SK-N-SH (cell line): ENCODE measurements around the gene NCAM1. TPM values are rescaled to one million over a fixed set of nuclear protein-coding genes. Genes with fewer than 3 reads are reported as not detected.

ENCODE experiments used
- CTCF ChIA-PET: fragments of 300-600, 350-600 bp; formaldehyde crosslinking; extraction: SDS; loops from one replicate; lab custom pipeline; 2021; lab: Yijun Ruan, JAX
- POLR2A ChIA-PET: fragments of 350-600 bp; sonication (Branson Sonifier 250); formaldehyde crosslinking; extraction: SDS; loops from one replicate; lab custom pipeline; 2020; ENCODE audit warnings: antibody characterized with exemption, inconsistent platforms; lab: Yijun Ruan, JAX
- DNase-seq: peaks from one replicate; pipeline ENCODE4 v3.0.0; 2012
- H2AFZ ChIP-seq: fragments of 200-600 bp; sonication (generic); 2 replicates; pipeline ENCODE4 v1.8.1; 2016; ENCODE audit warnings: antibody characterized with exemption, mild to moderate bottlenecking, low read depth
- H3F3A ChIP-seq: fragments of 200-600 bp; sonication (generic); replicated peaks from 2 replicates; pipeline ENCODE3; 2016; ENCODE audit warnings: antibody characterized with exemption, mild to moderate bottlenecking; ENCODE audit not compliant: insufficient read depth
- H3K27ac ChIP-seq, 2 experiments: fragments of 200-500 bp in 1 of 2; fragments of 200-600 bp in 1 of 2; sonication (Bioruptor generic) in 1 of 2; sonication (generic), shearing (Covaris generic) in 1 of 2; 2 replicates each; pipeline versions ENCODE4 v1.5.1 to v1.6.1; 2014 to 2016; ENCODE audit warnings: low read depth in 2 of 2, inconsistent platforms in 1 of 2, low read length in 1 of 2, mild to moderate bottlenecking in 1 of 2, mixed read lengths in 1 of 2
- H3K27me3 ChIP-seq: fragments of 200-600 bp; sonication (generic), shearing (Covaris generic); 2 replicates; pipeline ENCODE4 v1.6.1; 2016; ENCODE audit warnings: mixed run types; ENCODE audit not compliant: insufficient read depth
- H3K36me3 ChIP-seq, 2 experiments: fragments of 200-500 bp in 1 of 2; fragments of 200-600 bp in 1 of 2; sonication (Bioruptor generic) in 1 of 2; sonication (generic) in 1 of 2; replicated peaks in 1 of 2; 2 replicates each; pipeline versions ENCODE3 to v1.5.1; 2014 to 2016; ENCODE audit warnings: low read length in 1 of 2, mild to moderate bottlenecking in 1 of 2; ENCODE audit not compliant: insufficient read depth in 2 of 2, control insufficient read depth in 1 of 2
- H3K4me1 ChIP-seq, 2 experiments: fragments of 200-500 bp in 1 of 2; fragments of 200-600 bp in 1 of 2; sonication (Bioruptor generic) in 1 of 2; sonication (generic), shearing (Covaris generic) in 1 of 2; 2 replicates each; pipeline versions ENCODE4 v1.5.1 to v1.6.1; 2014 to 2016; ENCODE audit warnings: low read depth in 1 of 2, low read length in 1 of 2, mixed run types in 1 of 2; ENCODE audit not compliant: insufficient read depth in 2 of 2, control insufficient read depth in 1 of 2
- H3K4me2 ChIP-seq: fragments of 200-600 bp; sonication (generic), shearing (Covaris generic); 2 replicates; pipeline ENCODE4 v1.6.1; 2017; ENCODE audit warnings: mixed run types
- H3K4me3 ChIP-seq, 2 experiments: fragments of 200-500 bp in 1 of 2; fragments of 200-600 bp in 1 of 2; sonication (Bioruptor generic) in 1 of 2; sonication (generic), shearing (Covaris generic) in 1 of 2; 2 replicates each; pipeline versions ENCODE4 v1.5.1 to v1.8.1; 2014 to 2016; ENCODE audit warnings: low read depth in 2 of 2, inconsistent platforms in 1 of 2, low read length in 1 of 2, mild to moderate bottlenecking in 1 of 2, mixed read lengths in 1 of 2, moderate library complexity in 1 of 2
- H3K79me2 ChIP-seq: fragments of 200-600 bp; sonication (generic); 2 replicates; pipeline ENCODE4 v1.8.1; 2017; ENCODE audit warnings: mild to moderate bottlenecking; ENCODE audit not compliant: insufficient read depth
- H3K9ac ChIP-seq: fragments of 200-600 bp; sonication (generic); 2 replicates; pipeline ENCODE4 v1.6.1; 2017; ENCODE audit warnings: mixed run types
- H3K9me2 ChIP-seq: fragments of 200-600 bp; sonication (generic); 2 replicates; pipeline ENCODE4 v1.6.1; 2017; ENCODE audit warnings: mixed run types
- H3K9me3 ChIP-seq: fragments of 200-600 bp; sonication (generic); 2 replicates; pipeline ENCODE4 v1.6.1; 2017; ENCODE audit warnings: mixed run types, mild to moderate bottlenecking, moderate library complexity
- H4K20me1 ChIP-seq: fragments of 200-600 bp; sonication (generic); 2 replicates; pipeline ENCODE4 v1.6.1; 2017; ENCODE audit warnings: mild to moderate bottlenecking, mixed run types; ENCODE audit not compliant: insufficient read depth
- CHD2 ChIP-seq: fragments of 150-350 bp; IDR thresholded peaks from 2 replicates; pipeline ENCODE4 v1.6.1; 2018; ENCODE audit warnings: low read length; ENCODE audit not compliant: partially characterized antibody
- EP300 ChIP-seq, 2 experiments: IDR thresholded peaks; 2 replicates each; pipeline versions ENCODE4 v1.4.0 to v1.6.1; 2012; ENCODE audit warnings: borderline replicate concordance in 1 of 2, low read depth in 1 of 2, low read length in 1 of 2
- EZH2phosphoT487 ChIP-seq: fragments of 200-600 bp; sonication (generic); IDR thresholded peaks from 2 replicates; pipeline ENCODE4 v1.6.1; 2017; ENCODE audit warnings: low read depth, mixed run types, mild to moderate bottlenecking, antibody characterized with exemption, moderate library complexity, borderline replicate concordance
- FOXM1 ChIP-seq: IDR thresholded peaks from 2 replicates; pipeline ENCODE4 v1.4.0; 2012; ENCODE audit warnings: low read depth, mild to moderate bottlenecking
- GABPA ChIP-seq: IDR thresholded peaks from 2 replicates; pipeline ENCODE4 v1.4.0; 2012; ENCODE audit warnings: low read depth, mild to moderate bottlenecking
- GATA2 ChIP-seq: sonication (generic); formaldehyde crosslinking; IDR thresholded peaks from 2 replicates; pipeline ENCODE4 v1.5.0; 2020; ENCODE audit warnings: mild to moderate bottlenecking, missing genetic modification reagents
- JUND ChIP-seq: IDR thresholded peaks from 2 replicates; pipeline ENCODE4 v1.4.0; 2012
- MXI1 ChIP-seq: IDR thresholded peaks from 2 replicates; pipeline ENCODE4 v1.6.1; 2012; ENCODE audit warnings: mild to moderate bottlenecking, low read depth, low read length, improper control_type of control experiment
- RAD21 ChIP-seq: IDR thresholded peaks from 2 replicates; pipeline ENCODE4 v1.6.1; 2012; ENCODE audit warnings: mild to moderate bottlenecking, low read length
- RCOR1 ChIP-seq: fragments of 150-350 bp; IDR thresholded peaks from 2 replicates; pipeline ENCODE4 v1.6.1; 2017; ENCODE audit warnings: antibody characterized with exemption, low read length
- RXRA ChIP-seq: IDR thresholded peaks from 2 replicates; pipeline ENCODE4 v1.4.0; 2012; ENCODE audit warnings: low read depth, mild to moderate bottlenecking, borderline replicate concordance
- YY1 ChIP-seq: IDR thresholded peaks from 2 replicates; pipeline ENCODE4 v1.4.0; 2012; ENCODE audit warnings: low read depth, mild to moderate bottlenecking
- ZBTB33 ChIP-seq: IDR thresholded peaks from 2 replicates; pipeline ENCODE4 v1.4.0; 2012; ENCODE audit warnings: low read depth, borderline replicate concordance
- WGBS: methylation state at CpG from one replicate; pipeline ENCODE4 v1.1.6; 2017; ENCODE audit warnings: low lambda C conversion rate; 5-methylcytosine and 5-hydroxymethylcytosine counted together
- polyA plus RNA-seq, 3 experiments: library from polyadenylated mRNA; depleted of rRNA; stranded (reverse); fragments of >200 nt; gene quantifications; 2 replicates each; pipeline ENCODE4 v1.2.3, GENCODE V29; 2012
- TF ChIP-seq, protein P1 (sequence below): fragments of 200-600 bp; sonication (generic); IDR thresholded peaks from 2 replicates; pipeline ENCODE4 v1.6.1; 2017; ENCODE audit warnings: antibody characterized with exemption, mild to moderate bottlenecking, moderate library complexity
- TF ChIP-seq, protein P2 (sequence below): fragments of 150-350 bp; IDR thresholded peaks from 2 replicates; pipeline ENCODE4 v1.6.1; 2017; ENCODE audit warnings: antibody characterized with exemption, low read length, low read depth, borderline replicate concordance
- TF ChIP-seq, protein P3 (sequence below): IDR thresholded peaks from 2 replicates; pipeline ENCODE4 v1.6.1; 2012; ENCODE audit warnings: mild to moderate bottlenecking, low read depth, low read length, moderate library complexity

Gene NCAM1
- polyA plus RNA-seq, 1 of the 3 experiments (the other 2 are of a cell fraction), result 19.4 TPM

- H4K20me1 ChIP-seq, result no peaks in the 10 kb centered on the region
- H3K27me3 ChIP-seq, result no peaks in the 10 kb centered on the region
- H3F3A ChIP-seq, result no peaks in the 10 kb centered on the region
- no peak for TF ChIP-seq RCOR1
- TF ChIP-seq RAD21, result 0 out of 2 replicates have a peak, but pooled peaks have one; percentile 2
- TF ChIP-seq, all 33 proteins: peak for 1
- ChIA-PET CTCF (interaction anchor here (1.3 kb wide), 1 partner anchor 117 kb away, joined by 4 read pairs; no protein-coding TSS in a partner anchor), POLR2A (no interaction called here)
- no peaks in the 10 kb centered on the region for H3K36me3 ChIP-seq
- DNase-seq, result no peak
- H3K4me3 ChIP-seq, result no peak overlapping the region
- H3K4me2 ChIP-seq, result no peak overlapping the region
- H3K9me3 ChIP-seq, result no peaks in the 10 kb centered on the region
- H3K9ac ChIP-seq, result no peak overlapping the region
- peaks cover 6 to 48% of the 10 kb centered on the region in 2 experiments; a peak in 2 of 4 replicates for H3K4me1 ChIP-seq
- H3K27ac ChIP-seq, result peak overlapping the region in 1 of 2 experiments; percentile 86; a peak in 2 of 4 replicates
- WGBS, result 75% methylated on average over 3 of the region's 3 CpGs
- no peaks in the 10 kb centered on the region for H3K79me2 ChIP-seq
- H2AFZ ChIP-seq, result no peak overlapping the region
- no peaks in the 10 kb centered on the region for H3K9me2 ChIP-seq
These were observed 36.7 kb downstream of the NCAM1 start for GRCh38 chr11:112997857-112998466.

- Histone ChIP-seq H2AFZ (no peak overlapping the region), H3F3A (no peaks in the 10 kb centered on the region), H3K9me2 (no peaks in the 10 kb centered on the region), H3K36me3 (no peaks in the 10 kb centered on the region), H3K79me2 (no peaks in the 10 kb centered on the region), H3K9ac (no peak overlapping the region), H3K4me3 (no peak overlapping the region), H3K27ac (peak overlapping the region in 1 of 2 experiments; percentile 86; a peak in 2 of 4 replicates), H3K4me2 (no peak overlapping the region), H3K9me3 (no peaks in the 10 kb centered on the region), H3K27me3 (no peaks in the 10 kb centered on the region), H4K20me1 (no peaks in the 10 kb centered on the region), H3K4me1 (peaks cover 6 to 48% of the 10 kb centered on the region in 2 experiments; a peak in 2 of 4 replicates)
- WGBS, result 39% methylated on average over 2 of the region's 2 CpGs
- ChIA-PET POLR2A (no interaction called here), CTCF (interaction anchor here (1.0 to 1.6 kb wide), 5 partner anchors 15 to 411 kb away, joined by 3 to 6 read pairs (median 5); no protein-coding TSS in a partner anchor)
- DNase-seq, result peak; percentile 30
- TF ChIP-seq MXI1 (peak; percentile 49; the same call in 1 of the 2 replicates), FOXM1 (no peak), CHD2 (no peak), RXRA (no peak), EZH2phosphoT487 (no peak), EP300 (IDR thresholded peaks at IDR 0.05; ENCODE audit: borderline replicate concordance in 1 of 2, low read depth in 1 of 2, low read length in 1 of 2) (peak in 1 of 2 experiments; percentile 87; a peak in 2 of 4 replicates), JUND (no peak), ZBTB33 (no peak), GATA2 (no peak), RCOR1 (peak; percentile 55; the same call in 1 of the 2 replicates), YY1 (no peak), GABPA (no peak)
- TF ChIP-seq, protein P1, sequence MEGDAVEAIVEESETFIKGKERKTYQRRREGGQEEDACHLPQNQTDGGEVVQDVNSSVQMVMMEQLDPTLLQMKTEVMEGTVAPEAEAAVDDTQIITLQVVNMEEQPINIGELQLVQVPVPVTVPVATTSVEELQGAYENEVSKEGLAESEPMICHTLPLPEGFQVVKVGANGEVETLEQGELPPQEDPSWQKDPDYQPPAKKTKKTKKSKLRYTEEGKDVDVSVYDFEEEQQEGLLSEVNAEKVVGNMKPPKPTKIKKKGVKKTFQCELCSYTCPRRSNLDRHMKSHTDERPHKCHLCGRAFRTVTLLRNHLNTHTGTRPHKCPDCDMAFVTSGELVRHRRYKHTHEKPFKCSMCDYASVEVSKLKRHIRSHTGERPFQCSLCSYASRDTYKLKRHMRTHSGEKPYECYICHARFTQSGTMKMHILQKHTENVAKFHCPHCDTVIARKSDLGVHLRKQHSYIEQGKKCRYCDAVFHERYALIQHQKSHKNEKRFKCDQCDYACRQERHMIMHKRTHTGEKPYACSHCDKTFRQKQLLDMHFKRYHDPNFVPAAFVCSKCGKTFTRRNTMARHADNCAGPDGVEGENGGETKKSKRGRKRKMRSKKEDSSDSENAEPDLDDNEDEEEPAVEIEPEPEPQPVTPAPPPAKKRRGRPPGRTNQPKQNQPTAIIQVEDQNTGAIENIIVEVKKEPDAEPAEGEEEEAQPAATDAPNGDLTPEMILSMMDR, result no peak
- TF ChIP-seq, protein P2, sequence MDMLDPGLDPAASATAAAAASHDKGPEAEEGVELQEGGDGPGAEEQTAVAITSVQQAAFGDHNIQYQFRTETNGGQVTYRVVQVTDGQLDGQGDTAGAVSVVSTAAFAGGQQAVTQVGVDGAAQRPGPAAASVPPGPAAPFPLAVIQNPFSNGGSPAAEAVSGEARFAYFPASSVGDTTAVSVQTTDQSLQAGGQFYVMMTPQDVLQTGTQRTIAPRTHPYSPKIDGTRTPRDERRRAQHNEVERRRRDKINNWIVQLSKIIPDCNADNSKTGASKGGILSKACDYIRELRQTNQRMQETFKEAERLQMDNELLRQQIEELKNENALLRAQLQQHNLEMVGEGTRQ, result no peak
- TF ChIP-seq, protein P3, sequence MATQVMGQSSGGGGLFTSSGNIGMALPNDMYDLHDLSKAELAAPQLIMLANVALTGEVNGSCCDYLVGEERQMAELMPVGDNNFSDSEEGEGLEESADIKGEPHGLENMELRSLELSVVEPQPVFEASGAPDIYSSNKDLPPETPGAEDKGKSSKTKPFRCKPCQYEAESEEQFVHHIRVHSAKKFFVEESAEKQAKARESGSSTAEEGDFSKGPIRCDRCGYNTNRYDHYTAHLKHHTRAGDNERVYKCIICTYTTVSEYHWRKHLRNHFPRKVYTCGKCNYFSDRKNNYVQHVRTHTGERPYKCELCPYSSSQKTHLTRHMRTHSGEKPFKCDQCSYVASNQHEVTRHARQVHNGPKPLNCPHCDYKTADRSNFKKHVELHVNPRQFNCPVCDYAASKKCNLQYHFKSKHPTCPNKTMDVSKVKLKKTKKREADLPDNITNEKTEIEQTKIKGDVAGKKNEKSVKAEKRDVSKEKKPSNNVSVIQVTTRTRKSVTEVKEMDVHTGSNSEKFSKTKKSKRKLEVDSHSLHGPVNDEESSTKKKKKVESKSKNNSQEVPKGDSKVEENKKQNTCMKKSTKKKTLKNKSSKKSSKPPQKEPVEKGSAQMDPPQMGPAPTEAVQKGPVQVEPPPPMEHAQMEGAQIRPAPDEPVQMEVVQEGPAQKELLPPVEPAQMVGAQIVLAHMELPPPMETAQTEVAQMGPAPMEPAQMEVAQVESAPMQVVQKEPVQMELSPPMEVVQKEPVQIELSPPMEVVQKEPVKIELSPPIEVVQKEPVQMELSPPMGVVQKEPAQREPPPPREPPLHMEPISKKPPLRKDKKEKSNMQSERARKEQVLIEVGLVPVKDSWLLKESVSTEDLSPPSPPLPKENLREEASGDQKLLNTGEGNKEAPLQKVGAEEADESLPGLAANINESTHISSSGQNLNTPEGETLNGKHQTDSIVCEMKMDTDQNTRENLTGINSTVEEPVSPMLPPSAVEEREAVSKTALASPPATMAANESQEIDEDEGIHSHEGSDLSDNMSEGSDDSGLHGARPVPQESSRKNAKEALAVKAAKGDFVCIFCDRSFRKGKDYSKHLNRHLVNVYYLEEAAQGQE, result no peak
These were observed 38.3 kb downstream of the NCAM1 start for GRCh38 chr11:112999520-112999919.
